Measurements from ENCODE around the gene POLR2J. TPM values are rescaled to one million over a fixed set of nuclear protein-coding genes. Genes with fewer than 3 reads are reported as not detected.

POLR2J gene
- total RNA-seq, 1 experiment from 2014 or later = 69.4 TPM

DNA sequence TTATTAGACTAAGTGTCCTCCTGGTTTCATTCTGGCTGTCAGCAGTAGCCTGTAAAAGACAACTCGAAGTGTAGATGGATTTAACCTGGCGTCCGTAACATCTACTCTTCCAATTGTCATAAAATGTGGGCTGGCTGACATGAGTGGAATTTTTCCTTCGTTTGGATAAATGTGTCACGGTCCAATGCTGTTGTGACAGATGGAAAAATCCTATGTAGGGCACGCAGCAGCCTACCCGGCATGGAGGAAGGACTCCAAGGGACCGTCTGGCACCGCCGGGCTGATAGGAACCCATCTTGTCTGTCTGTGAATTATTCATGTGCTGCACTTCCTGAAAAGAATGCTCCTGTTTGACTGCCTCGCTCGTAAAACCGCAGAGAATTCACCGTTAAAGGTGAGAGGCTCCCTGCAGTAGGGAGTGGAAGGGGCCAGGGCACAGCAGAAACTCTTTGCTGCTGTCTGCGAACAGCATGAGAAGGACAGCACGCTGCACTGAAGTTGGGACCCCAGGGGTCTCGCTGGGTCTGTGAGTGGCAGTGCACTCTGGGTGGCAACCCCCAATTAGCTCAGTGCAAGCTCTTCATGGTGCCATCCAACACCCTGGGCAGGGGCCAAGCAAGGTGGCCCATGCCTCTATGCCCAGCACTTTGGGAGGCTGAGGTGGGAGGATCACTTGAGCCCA, 47.0 kb downstream of the POLR2J start:
- BruUV-seq (replicated peaks) = no TSS peak
- in situ Hi-C loops (cut with HindIII; ENCODE audit: low pct_unique_long_range_greater_than_20kb, low sequenced_read_pairs) (no loop called here), intact Hi-C loops (cut with micrococcal nuclease; ENCODE audit: unreplicated experiment) (no loop called here)
- Histone ChIP-seq H3K4me1 (ENCODE audit: control insufficient read depth, insufficient read depth, low read length) (peaks cover 31% of the 10 kb centered on the region), H3K36me3 (ENCODE audit: control insufficient read depth, insufficient read depth, low read length) (no peaks in the 10 kb centered on the region), H3K27ac (ENCODE audit: low read length) (peak overlapping the region; percentile 90), H3K27me3 (ENCODE audit: control insufficient read depth, insufficient read depth, low read length) (no peaks in the 10 kb centered on the region), H3K4me3 (ENCODE audit: low read depth in 2 of 2, low read length in 2 of 2) (peak overlapping the region in 1 of 2 experiments; percentile 18; a peak in 1 of 4 replicates), H3K9me3 (ENCODE audit: control insufficient read depth, insufficient read depth, low read depth, low read length) (no peaks in the 10 kb centered on the region)
- DNase-seq (ENCODE audit: low read depth, low spot score) = no peak
- TF ChIP-seq, protein P1, sequence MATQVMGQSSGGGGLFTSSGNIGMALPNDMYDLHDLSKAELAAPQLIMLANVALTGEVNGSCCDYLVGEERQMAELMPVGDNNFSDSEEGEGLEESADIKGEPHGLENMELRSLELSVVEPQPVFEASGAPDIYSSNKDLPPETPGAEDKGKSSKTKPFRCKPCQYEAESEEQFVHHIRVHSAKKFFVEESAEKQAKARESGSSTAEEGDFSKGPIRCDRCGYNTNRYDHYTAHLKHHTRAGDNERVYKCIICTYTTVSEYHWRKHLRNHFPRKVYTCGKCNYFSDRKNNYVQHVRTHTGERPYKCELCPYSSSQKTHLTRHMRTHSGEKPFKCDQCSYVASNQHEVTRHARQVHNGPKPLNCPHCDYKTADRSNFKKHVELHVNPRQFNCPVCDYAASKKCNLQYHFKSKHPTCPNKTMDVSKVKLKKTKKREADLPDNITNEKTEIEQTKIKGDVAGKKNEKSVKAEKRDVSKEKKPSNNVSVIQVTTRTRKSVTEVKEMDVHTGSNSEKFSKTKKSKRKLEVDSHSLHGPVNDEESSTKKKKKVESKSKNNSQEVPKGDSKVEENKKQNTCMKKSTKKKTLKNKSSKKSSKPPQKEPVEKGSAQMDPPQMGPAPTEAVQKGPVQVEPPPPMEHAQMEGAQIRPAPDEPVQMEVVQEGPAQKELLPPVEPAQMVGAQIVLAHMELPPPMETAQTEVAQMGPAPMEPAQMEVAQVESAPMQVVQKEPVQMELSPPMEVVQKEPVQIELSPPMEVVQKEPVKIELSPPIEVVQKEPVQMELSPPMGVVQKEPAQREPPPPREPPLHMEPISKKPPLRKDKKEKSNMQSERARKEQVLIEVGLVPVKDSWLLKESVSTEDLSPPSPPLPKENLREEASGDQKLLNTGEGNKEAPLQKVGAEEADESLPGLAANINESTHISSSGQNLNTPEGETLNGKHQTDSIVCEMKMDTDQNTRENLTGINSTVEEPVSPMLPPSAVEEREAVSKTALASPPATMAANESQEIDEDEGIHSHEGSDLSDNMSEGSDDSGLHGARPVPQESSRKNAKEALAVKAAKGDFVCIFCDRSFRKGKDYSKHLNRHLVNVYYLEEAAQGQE (IDR thresholded peaks at IDR 0.05; ENCODE audit: insufficient read depth in 1 of 2, low read depth in 2 of 2, low read length in 1 of 2) = no peak
- TF ChIP-seq, protein P2, sequence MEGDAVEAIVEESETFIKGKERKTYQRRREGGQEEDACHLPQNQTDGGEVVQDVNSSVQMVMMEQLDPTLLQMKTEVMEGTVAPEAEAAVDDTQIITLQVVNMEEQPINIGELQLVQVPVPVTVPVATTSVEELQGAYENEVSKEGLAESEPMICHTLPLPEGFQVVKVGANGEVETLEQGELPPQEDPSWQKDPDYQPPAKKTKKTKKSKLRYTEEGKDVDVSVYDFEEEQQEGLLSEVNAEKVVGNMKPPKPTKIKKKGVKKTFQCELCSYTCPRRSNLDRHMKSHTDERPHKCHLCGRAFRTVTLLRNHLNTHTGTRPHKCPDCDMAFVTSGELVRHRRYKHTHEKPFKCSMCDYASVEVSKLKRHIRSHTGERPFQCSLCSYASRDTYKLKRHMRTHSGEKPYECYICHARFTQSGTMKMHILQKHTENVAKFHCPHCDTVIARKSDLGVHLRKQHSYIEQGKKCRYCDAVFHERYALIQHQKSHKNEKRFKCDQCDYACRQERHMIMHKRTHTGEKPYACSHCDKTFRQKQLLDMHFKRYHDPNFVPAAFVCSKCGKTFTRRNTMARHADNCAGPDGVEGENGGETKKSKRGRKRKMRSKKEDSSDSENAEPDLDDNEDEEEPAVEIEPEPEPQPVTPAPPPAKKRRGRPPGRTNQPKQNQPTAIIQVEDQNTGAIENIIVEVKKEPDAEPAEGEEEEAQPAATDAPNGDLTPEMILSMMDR (IDR thresholded peaks at IDR 0.05) = no peak
- no peak for TF ChIP-seq POLR2AphosphoS5 (IDR thresholded peaks at IDR 0.05; ENCODE audit: low read depth, low read length)
- no peak for TF ChIP-seq SIN3A (IDR thresholded peaks at IDR 0.05; ENCODE audit: borderline replicate concordance, insufficient read depth, low read depth, low read length)
- TF ChIP-seq TCF7L2 (IDR thresholded peaks at IDR 0.05; ENCODE audit: low read depth, low read length) = no peak
- peak; percentile 47 for ATAC-seq
- POLR2A ChIA-PET = no interaction called here
- CTCF ChIA-PET = interaction anchor here (1.3 kb wide), 1 partner anchor 18 kb away, joined by 7 read pairs; no protein-coding TSS in a partner anchor

DNA sequence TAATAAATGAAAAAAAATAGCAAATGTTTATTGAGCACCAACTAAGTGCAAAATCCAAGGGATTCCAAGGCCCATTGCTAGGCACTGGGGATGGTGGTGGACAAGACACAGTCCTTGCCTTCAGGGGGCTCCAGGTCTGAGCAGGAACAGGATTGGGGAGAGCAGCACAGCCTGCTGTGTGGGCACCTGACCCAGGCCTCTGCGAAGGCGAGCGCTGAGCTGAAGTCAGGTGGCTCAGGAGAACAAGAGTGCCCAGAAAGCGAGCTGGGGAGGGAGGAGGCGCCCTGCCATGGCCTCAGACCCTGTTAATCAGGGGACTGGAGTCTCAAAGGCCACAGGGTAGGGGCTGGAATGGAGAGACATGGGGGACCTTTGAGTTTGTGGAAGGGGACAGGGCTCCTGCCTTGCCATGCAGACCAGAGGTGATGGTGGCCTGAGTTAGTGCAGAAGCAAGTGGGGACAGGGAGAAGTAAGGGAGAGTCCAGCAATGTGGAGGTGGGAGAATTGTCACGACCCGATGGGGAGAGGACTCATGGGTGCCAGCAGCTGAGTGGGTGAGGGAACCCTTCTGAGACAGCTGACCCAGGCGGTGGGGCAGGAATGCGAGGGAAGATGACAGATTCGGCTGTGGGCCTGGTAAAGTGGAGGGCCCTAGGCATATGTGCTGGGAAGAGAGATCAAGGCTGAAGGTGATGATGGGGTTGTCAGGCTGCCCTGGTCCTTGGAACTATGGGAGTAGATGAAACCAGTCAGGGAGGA, 49.4 kb downstream of the POLR2J start:
- DNase-seq (ENCODE audit: low read depth, low spot score) = no peak
- H3K27me3 ChIP-seq (ENCODE audit: control insufficient read depth, insufficient read depth, low read length) = no peaks in the 10 kb centered on the region
- ChIA-PET CTCF (interaction anchor here (0.6 kb wide), 2 partner anchors 19 to 22 kb away, joined by 3 read pairs; no protein-coding TSS in a partner anchor), POLR2A (no interaction called here)
- H3K9me3 ChIP-seq (ENCODE audit: control insufficient read depth, insufficient read depth, low read depth, low read length) = no peaks in the 10 kb centered on the region
- in situ Hi-C loops (cut with HindIII; ENCODE audit: low pct_unique_long_range_greater_than_20kb, low sequenced_read_pairs) = no loop called here
- H3K4me3 ChIP-seq (ENCODE audit: low read depth in 2 of 2, low read length in 2 of 2) = no peak overlapping the region
- ATAC-seq = no peak
- intact Hi-C loops (cut with micrococcal nuclease; ENCODE audit: unreplicated experiment) = no loop called here
- no peaks in the 10 kb centered on the region; the same call in 1 of the 2 replicates for H3K36me3 ChIP-seq (ENCODE audit: control insufficient read depth, insufficient read depth, low read length)
- H3K4me1 ChIP-seq (ENCODE audit: control insufficient read depth, insufficient read depth, low read length) = peaks cover 25% of the 10 kb centered on the region
- no peak overlapping the region for H3K27ac ChIP-seq (ENCODE audit: low read length)
- no TSS peak for BruUV-seq (replicated peaks)
- TF ChIP-seq POLR2AphosphoS5 (IDR thresholded peaks at IDR 0.05; ENCODE audit: low read depth, low read length) (no peak), SIN3A (IDR thresholded peaks at IDR 0.05; ENCODE audit: borderline replicate concordance, insufficient read depth, low read depth, low read length) (no peak), TCF7L2 (IDR thresholded peaks at IDR 0.05; ENCODE audit: low read depth, low read length) (no peak)
- TF ChIP-seq, protein P2 (IDR thresholded peaks at IDR 0.05) = no peak
- TF ChIP-seq, protein P1 (IDR thresholded peaks at IDR 0.05; ENCODE audit: insufficient read depth in 1 of 2, low read depth in 2 of 2, low read length in 1 of 2) = no peak

Measured in Panc1 (cell line).